Measurements from ENCODE around the gene SH3GL2.

- peak; percentile 81 to 90 (median 84) for TF ChIP-seq CTCF (IDR thresholded peaks at IDR 0.05)
- TF ChIP-seq POLR2AphosphoS5 (IDR thresholded peaks at IDR 0.05) = no peak
- no peak for TF ChIP-seq POLR2A (IDR thresholded peaks at IDR 0.05)
- TF ChIP-seq EP300 (IDR thresholded peaks at IDR 0.05; ENCODE audit: low read depth) = no peak
These were observed 232.1 kb downstream of the SH3GL2 start for GRCh38 chr9:17810728-17811571.

Data from transverse colon (tissue), 4 donors.